Measurements from ENCODE around the gene GRB14. TPM values are rescaled to one million over a fixed set of nuclear protein-coding genes. Genes with fewer than 3 reads are reported as not detected.

GRB14 gene
- polyA plus RNA-seq, 10 donors: 1.1 to 2.6 (median 1.9) TPM

DNA sequence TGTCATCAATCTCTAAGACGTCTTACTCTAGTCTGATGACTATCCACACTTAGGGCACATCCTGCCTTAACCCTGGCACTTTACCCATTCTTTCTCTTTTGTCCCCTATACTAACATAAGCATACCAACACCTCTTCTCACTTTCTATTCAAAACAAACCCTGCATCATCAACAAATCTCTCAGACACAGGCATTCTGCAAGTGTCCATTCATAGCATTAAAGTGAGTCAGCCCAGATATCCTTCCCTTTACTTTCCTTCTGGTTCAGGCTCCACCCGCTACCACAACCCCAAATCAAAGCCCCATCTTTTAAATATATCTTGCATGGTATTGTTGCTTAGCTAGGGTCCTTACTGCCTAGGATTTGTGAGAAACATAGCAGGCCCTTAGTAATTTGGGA is 3.8 kb downstream of the GRB14 start:
- no peak for DNase-seq

DNA sequence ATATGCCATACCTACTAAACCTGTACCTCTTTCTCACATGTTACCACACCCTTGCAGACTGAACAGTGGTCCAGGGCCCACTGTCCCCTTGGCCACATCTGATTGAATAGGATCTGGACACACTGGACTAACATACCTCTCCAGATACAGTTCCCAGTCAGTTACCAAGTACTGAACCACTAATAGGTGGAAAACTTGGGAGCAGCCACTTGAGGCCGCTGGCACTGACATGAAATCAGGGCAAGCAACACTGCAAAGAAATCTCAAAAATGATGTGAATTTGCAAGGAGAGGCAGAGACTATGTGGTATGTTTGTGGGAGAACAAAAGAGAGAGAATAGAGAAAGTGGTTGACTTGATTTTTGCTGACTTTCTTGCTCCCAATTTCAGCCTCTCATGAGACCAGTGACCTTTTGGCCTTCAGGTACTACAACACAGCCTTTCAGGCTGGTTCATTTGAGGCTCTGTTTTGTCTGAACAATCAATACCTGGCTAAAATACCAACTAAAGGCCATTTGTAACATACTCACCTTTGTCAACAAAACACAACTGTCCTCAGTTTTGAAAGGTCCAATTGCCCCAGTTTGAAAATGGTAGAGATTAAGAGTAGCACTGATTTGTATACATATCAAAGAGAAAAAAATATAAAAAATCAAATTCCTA is 7.8 kb downstream of the GRB14 start:
- DNase-seq: no peak

DNA sequence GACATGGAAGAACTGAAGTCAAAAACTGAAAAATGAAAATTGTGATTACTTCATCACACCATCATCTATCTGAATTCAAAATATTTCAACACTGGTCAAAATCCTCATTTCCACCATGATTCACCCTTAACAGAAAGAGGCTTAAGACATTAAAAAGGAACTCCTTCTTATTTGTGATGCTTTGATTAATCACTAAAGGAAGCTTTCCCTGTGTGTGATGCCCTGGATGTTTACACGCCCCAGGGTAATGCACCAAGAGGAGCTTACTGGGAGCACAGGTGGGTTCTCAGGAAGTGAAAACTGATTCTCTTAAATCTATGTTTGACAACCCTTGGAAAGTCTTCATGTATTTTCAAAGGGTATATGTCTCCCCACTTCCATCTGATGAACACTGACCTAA is 11.5 kb downstream of the GRB14 start:
- no peak for DNase-seq

DNA sequence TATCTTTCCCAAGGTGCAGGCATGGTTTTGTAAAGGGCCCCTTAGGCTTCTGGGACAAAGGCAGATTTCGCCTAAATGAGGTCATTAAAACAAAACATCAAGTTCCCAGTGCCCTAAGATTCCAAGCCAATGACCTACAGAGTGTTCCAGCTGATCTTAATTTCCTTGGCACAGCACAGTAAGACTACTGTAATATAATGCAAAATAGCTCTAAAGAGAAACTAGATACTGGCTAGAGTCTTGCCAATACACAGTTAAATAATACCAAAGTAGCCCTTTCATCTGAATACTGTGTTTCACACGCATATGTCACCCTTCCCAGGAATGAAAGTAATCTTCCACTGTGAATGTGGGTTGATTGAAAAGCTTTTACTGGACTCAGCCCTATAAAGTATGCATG is 14.7 kb downstream of the GRB14 start:
- DNase-seq: no peak

DNA sequence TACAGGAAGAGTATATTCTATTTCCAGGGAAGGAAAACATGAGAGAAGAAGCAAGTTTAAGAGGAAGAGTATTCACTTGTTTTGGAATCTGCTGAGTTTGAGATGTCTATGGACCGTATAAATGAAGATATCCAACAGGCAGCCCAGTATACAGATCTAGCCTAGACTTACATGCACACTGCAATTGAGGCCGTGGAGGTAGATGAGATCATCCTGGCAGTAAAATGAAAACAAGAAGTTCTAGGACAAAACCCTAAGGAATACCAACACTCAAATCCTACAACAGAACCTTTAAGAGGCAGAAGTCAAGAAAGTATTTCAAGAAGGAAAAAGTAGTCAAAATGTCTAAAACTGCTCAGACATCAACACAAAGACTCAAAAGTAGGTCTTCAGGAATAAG is 16.0 kb downstream of the GRB14 start:
- DNase-seq: no peak

DNA sequence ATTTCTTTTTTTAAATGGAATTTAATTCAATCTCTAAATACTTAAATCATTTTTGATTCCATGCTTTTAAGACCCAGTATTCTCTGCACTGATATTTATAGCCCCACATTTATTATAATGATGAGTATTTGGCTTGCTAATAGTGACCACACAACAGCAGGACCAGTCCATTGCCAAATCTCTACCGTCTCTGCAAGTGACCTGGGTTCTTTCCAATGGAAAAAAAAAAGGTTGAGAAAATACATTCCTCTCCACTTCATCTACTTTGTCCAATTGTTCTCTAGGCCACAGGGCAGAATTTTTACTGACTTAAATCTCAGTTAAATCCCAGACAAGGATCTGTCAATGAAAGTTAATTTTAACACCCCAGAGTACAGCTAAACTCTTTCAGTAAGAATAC is 20.5 kb downstream of the GRB14 start:
- DNase-seq: no peak

DNA sequence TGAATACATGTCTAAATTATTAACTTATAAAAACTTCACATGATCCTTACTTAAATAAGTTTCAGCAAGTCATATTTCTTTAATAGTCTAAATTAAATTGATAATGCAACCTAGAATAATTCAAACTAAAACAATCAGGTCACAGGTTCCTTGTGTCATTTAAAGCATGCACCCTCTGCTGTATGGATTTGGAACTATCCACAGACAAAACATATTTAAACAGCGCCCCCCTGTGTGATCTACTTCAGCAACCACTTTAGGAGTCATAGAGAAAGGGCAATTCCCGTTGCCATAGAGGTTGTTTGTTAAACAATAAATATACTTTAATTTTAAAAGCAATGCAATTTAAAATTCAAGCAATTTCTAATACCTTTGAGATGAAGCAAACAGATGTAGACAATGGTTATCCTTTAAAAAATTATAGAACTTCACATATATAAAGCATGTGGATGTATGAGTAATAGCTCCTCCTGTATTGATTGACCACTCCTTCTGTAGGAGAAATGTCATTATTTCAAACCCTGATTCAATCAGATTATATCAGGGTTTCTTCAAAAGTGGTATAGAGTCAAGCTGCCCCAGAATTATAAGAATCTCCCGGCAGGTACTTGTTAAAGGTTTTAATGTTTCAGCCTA is 21.2 kb downstream of the GRB14 start:
- peak in 2 of 3 donors; percentile 25 to 41 for DNase-seq

DNA sequence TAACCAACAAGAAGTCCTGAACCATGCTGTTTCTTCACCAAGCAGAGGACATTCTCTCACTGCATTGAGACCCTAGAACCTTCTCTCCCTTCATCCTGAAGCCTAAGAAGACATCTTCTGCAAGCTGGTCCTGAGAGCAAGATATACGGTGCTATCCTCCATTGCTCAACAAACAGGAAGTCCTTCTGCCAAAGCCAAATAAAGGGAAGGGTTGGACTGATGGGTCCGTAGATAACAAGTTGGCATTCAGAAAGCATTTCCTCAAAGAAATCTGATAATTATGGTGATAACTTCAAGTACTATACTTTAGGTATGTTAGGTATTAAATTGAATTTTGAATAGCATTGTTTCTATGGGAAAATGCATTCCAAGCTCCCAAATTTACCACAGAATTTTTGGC is 23.3 kb downstream of the GRB14 start:
- no peak for DNase-seq

DNA sequence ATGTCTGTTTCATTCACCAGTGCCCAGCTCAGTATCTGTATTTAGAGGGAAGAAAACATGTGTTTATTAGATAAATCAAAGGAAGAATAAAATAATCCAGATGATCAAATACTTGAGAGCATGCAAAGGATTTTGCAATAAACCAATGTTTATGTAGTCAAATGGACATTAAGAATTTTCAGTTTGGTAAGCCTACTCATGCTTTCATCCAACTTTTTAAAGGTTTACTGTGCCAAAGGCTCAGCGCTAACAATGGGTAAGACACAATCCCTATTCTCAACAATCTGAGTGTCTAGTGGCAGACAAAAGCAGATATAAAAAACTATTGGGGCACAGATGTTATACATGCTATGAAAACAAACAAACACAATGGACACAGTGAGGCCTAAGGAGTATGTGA is 26.3 kb downstream of the GRB14 start:
- no peak for DNase-seq

DNA sequence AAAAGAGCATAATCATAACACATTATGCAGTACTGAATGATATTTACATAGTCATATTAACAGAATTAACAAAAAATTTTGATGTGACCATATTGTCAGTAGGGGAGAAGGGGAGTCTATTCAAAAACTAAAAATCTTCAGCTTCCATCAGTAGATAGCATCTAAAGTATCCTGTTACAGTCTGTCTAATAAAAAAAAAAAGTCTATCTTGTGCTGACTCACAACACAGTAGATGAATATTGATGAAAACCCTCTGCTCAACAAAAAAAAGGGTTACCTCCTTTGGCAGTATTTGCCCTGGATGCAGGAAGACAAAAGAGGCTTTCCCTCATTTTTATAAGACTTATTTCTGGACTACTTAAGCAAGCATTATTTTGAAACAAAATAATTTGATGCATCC is 27.3 kb downstream of the GRB14 start:
- no peak for DNase-seq

DNA sequence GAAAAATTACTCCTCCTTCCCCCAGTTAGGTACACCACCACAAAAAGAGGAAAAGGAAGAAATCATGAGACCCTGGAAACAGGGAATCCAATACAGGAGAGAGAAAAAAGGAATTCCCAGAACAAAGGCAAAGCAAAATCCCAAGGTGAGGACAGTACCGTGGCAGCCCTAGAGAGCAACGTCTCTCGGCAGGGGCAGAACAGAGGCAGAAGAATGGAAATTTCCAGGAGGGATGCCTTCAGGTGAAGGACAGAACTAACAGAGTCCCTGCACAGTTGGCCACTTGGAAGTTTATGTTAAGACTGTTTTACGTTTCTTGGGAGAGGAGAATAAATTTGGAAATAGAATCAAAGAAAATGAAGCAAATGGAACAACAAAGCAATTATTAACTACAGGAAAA is 27.7 kb downstream of the GRB14 start:
- no peak for DNase-seq

DNA sequence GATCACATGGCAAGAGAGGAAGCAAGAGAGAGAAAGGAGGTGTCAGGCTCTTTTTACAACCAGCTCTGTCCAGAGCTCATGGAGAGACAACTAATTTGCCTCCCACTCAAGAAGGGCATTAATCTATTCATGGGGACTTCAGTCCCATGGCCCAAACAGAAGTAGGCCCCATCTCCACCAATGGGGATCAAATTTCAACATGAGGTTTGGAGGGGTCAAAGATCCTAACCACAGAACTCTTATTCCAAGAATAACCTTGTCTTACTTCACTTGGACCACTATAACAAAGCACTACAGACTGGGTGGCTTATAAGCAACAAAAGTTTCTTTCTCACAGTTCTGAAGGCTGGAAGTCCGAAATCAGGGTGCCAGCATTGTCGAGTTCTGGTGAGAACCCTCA is 31.8 kb downstream of the GRB14 start:
- no peak for DNase-seq

DNA sequence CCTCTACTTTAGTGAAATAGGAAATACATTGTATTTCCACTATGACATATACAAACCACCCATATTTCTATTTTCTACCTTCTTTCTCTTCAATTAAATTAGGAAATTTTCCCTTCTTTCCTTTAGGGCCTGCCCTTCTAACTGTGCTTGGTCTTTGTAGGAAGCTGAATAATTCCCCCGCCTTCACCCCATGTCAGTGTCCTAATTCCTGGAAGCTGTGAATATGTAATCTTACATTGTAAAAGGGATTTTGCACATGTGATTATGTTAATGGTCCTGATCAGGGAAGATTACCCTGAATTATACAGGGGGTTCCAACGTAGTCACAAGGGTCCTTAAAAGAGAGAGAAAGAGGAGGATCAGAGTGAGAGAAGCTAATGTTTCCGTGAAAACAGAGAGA is 40.2 kb downstream of the GRB14 start:
- no peak for DNase-seq

DNA sequence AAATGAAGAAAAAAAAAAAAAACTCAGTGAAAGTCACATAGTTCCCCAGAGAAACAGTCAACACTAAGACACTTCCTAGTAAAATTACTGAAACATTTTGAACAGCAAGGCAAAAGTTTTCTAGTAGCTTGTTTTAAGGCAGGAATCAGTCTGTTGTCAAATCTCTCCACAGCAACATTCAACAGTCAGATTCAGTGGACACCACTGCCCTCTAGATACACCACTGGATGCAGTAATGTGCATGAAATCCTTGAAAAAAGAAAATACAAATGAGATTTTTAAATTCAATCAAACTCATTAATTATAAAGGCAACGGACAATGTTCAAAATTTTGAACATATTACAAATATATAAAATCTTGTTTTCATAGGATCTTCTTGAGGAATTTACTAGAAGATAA is 46.4 kb downstream of the GRB14 start:
- DNase-seq: no peak

DNA sequence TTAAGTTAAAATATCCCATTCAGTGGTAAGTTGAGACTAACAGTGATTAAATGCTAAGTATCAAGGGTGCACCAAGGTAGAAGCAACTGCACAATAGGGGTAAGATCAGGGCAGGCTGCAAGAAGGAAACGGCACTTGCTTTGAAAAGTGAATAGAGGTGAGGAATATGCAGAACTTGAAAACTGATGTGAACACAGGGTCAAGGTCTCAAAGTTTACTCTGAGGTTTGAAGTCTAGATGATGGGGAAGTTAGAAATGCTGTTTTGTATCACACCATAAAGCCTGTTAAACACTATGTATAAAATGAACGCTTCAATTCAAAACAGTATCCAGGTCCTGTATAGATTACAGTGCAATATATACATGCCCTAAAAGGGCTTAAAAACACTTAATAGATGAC is 50.8 kb downstream of the GRB14 start:
- no peak for DNase-seq

DNA sequence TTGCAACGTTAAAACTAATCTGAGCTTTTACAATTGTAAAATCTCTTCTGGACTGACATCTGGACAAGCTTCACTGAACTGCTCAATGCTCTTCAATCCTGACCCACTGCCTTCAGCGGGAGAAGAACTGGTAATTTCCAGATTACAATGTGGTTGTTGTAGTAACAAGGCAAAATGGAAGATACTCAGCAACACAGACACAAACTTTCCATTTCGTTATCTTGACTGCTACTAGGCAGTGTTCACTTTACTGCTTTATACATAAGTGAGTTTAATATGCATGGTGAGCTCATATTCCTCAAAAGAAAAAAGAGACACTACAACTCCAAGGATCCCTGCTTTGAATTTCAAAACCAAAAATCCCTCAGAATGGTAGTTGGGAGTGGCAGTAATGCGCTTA is 51.9 kb downstream of the GRB14 start:
- DNase-seq: no peak

DNA sequence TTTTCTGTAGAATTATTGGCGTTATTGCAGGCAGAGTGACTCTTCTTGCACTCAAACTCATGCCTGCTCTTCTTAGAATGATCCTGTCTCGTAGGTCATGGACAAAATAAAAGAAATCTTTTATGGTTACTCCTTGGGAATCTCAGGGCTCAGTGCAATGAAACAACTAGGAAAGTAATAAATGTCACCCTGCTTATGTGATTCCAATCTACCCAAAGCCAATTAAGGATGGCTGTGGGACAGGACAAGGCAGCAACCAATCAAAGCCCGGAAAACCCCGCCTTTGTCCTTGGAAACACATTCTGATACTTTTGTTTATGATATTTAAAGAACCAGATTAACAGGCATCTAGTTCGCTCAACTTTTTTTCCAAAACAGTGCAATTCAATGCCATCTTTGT is 53.0 kb downstream of the GRB14 start:
- no peak for DNase-seq

DNA sequence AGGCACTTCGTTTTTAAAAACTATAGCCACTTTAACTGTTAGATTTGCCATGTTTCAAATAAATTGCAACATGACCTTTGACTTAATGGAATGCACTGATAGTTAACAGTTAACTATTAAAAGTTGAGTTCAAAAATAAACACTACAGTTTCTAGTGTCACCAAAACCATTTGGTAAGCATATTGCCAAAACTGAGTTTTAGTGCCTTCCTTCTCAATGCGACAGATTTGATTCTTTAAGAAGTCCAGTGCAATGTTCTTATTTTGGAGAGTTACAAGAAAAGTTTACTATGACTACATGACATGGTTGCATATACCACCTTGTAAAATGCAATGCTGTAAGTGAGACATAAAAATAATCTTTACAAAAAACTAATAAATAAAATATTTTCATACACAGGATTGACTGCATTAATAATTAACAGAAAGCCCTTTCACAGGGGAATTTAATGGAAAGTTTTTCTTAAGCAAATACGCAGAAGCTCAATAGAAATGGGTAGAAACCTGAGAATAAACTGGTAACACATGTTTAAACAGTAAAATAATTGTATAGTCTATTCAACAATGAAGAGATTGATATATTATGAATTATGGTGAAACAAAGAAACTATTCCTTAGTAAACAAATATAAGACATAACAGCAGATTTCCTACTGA is 53.8 kb downstream of the GRB14 start:
- no peak for DNase-seq

DNA sequence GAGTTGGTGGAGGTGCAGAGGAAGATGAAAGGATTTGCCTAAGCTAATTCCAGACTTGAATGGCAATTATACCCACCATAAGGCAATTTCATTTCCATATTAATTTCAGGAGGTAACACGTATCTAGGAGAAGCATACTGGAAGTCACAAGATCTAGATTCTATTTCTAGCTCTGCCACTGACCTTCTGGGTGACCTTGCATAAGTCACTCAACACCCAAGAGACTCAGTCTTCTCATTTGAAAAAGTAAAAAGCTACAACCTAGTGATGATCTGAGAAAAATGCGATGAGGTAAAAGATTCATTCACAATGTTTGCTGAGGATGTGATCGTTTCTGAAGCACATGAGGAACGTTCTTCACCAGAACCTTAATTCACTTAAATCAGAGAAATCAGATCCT is 55.9 kb downstream of the GRB14 start:
- DNase-seq: no peak

DNA sequence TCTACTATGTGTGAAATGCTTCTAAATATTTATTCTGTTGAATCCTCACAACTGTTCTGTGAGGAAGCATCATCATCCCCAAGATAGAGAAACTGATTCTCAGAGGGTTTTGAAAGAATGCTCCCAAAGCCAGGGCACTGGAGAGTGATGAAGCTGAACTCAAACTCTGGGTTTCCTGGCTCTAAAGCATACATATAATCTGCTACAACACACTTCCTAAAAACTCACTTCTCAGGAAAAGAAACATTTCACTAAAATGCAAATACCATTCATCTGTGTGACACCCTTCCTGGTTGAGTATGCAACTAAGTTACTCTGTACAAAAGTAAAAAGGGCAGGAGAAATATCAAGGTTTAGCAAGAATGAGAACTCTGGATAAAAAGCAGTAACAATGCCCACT is 58.6 kb downstream of the GRB14 start:
- no peak for DNase-seq

DNA sequence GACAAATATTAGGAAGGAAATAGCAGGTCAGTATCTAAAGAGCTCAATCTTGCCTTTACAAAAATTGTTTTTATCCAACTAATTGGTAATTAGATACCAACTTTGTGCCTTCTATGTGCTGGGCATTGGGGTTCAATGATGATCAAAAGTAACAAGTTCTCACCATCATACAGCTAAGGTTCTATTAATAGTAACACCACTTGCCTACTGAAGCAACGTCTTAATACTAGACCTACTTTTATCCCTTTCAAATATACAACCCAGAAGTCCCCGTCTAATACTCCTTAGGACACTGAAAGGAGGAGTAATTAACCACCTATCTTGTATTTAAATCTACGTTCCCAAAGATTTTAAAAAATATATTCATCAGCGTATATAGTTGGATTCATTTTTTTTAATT is 59.3 kb downstream of the GRB14 start:
- DNase-seq: no peak

DNA sequence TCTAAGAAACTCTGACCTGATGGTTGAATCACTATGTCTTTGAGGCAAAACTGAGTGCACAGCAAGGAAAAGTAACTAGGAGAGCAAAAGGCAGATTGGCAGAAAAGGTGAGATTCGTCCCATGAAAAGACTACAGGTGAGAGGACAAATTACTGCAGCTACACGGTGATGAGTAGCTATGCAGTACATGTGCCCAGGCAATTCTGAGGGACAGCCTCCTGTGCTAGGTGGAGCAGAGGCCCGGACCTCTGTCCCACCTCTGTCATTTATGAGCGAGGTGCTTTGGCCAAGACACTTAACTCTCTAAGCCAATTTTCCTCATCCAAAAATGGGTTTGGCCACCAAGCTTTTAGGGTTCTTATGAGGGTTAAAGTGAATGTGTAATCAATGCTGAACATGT is 59.9 kb downstream of the GRB14 start:
- DNase-seq: no peak

DNA sequence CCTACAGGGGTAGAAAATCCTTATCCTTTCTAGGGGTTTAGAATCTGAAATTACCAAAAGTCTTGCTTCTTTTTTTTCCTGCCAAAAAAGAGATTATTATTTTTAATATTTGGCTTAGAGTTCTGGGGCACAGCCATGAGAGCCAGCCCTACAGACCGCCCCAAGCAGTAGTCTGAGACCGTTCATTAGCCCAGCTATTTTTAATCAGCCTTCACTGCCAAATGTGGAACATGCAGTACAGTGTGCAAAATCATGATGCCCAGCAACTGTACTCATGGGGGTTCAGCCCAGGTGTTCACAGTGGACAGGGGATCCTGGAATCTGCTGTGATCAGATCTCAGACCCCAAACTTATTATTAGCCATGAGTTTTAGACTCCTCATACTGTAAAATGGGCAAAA is 60.4 kb downstream of the GRB14 start:
- no peak for DNase-seq
